ENCODE data around the gene SH2D6.
"Not testable (repeated sequence)": the region's sequence is repeated elsewhere in the genome, so short reads cannot be mapped to it uniquely, and the experiment has no call there.

SH2D6 gene

GRCh38 chr2:85422072-85422457 lies 3.6 kb downstream of the SH2D6 start:
- no peak for DNase-seq (ENCODE audit: low read depth)

GRCh38 chr2:85423525-85423924 lies 5.0 kb downstream of the SH2D6 start:
- no peak for DNase-seq (ENCODE audit: low read depth)

GRCh38 chr2:85425588-85425987 lies 7.1 kb downstream of the SH2D6 start:
- DNase-seq (ENCODE audit: low read depth), result no peak

- no peak for DNase-seq (ENCODE audit: low read depth)
Observed at GRCh38 chr2:85427300-85427835, 8.9 kb downstream of the SH2D6 start.

- no peak for DNase-seq (ENCODE audit: low read depth)
Observed at GRCh38 chr2:85428343-85428881, 9.9 kb downstream of the SH2D6 start.

GRCh38 chr2:85429213-85429923 lies 10.9 kb downstream of the SH2D6 start:
- no peak for DNase-seq (ENCODE audit: low read depth)

- DNase-seq (ENCODE audit: low read depth), result no peak
Observed at GRCh38 chr2:85429924-85430289, 11.4 kb downstream of the SH2D6 start.

GRCh38 chr2:85430752-85431569 lies 12.4 kb downstream of the SH2D6 start:
- no peak for DNase-seq (ENCODE audit: low read depth)

GRCh38 chr2:85431570-85432205 lies 13.2 kb downstream of the SH2D6 start:
- no peak for DNase-seq (ENCODE audit: low read depth)

- DNase-seq (ENCODE audit: low read depth), result peak; percentile 95
Observed at GRCh38 chr2:85433511-85434089, 15.1 kb downstream of the SH2D6 start.

GRCh38 chr2:85434696-85435095 lies 16.2 kb downstream of the SH2D6 start:
- no peak for DNase-seq (ENCODE audit: low read depth)

GRCh38 chr2:85435220-85435958 lies 16.9 kb downstream of the SH2D6 start:
- no peak for DNase-seq (ENCODE audit: low read depth)

- DNase-seq (ENCODE audit: low read depth), result no peak
Observed at GRCh38 chr2:85435981-85436835, 17.7 kb downstream of the SH2D6 start.

- DNase-seq (ENCODE audit: low read depth), result no peak
Observed at GRCh38 chr2:85436836-85437487, 18.4 kb downstream of the SH2D6 start.

GRCh38 chr2:85437488-85438200 lies 19.1 kb downstream of the SH2D6 start:
- DNase-seq (ENCODE audit: low read depth), result no peak

GRCh38 chr2:85438201-85439024 lies 19.9 kb downstream of the SH2D6 start:
- no peak for DNase-seq (ENCODE audit: low read depth)

GRCh38 chr2:85439025-85439472 lies 20.5 kb downstream of the SH2D6 start:
- DNase-seq (ENCODE audit: low read depth), result no peak

- DNase-seq (ENCODE audit: low read depth), result not testable (repeated sequence)
Observed at GRCh38 chr2:85439569-85439968, 21.1 kb downstream of the SH2D6 start.
